Keratinocyte (primary cell): ENCODE results near the gene GOSR1. TPM values are rescaled to one million over a fixed set of nuclear protein-coding genes. Genes with fewer than 3 reads are reported as not detected.
"Not testable (repeated sequence)": the region's sequence is repeated elsewhere in the genome, so short reads cannot be mapped to it uniquely, and the experiment has no call there.

Source experiments
- DNase-seq: peaks from one replicate; pipeline ENCODE4 v3.0.0-alpha.2; 2011; ENCODE audit warnings: low read depth, missing footprints, low spot score
- FAIRE-seq: peaks from 2 replicates; lab custom pipeline; 2011; peaks lifted over from hg19 to GRCh38; lab: Jason Lieb, UNC
- H2AFZ ChIP-seq: 2 replicates; pipeline ENCODE4 v1.6.0; 2012; ENCODE audit warnings: low read length, control low read depth, inconsistent platforms; ENCODE audit not compliant: control insufficient read depth
- H3K27ac ChIP-seq: 2 replicates; pipeline ENCODE4 v1.5.1; 2011; ENCODE audit warnings: low read length; ENCODE audit not compliant: control insufficient read depth, insufficient read depth
- H3K27me3 ChIP-seq: 3 replicates; pipeline ENCODE4 v1.6.0; 2011; ENCODE audit warnings: low read length; ENCODE audit not compliant: control insufficient read depth, insufficient read depth; ENCODE audit errors: extremely low read depth
- H3K36me3 ChIP-seq, 2 experiments: 2 replicates in 1 of 2; 3 replicates in 1 of 2; pipeline ENCODE4 v1.5.1; 2011; ENCODE audit warnings: low read length in 2 of 2, mild to moderate bottlenecking in 1 of 2; ENCODE audit not compliant: control insufficient read depth in 2 of 2, insufficient read depth in 2 of 2; ENCODE audit errors: extremely low read depth in 1 of 2
- H3K4me1 ChIP-seq: 3 replicates; pipeline ENCODE4 v1.5.1; 2011; ENCODE audit warnings: low read length; ENCODE audit not compliant: control insufficient read depth, insufficient read depth; ENCODE audit errors: extremely low read depth
- H3K4me2 ChIP-seq: 3 replicates; pipeline ENCODE4 v1.6.0; 2011; ENCODE audit warnings: low read depth, low read length; ENCODE audit not compliant: control insufficient read depth, insufficient read depth; ENCODE audit errors: extremely low read depth
- H3K4me3 ChIP-seq, 3 experiments: fragments of 200-600 bp in 1 of 3; sonication (generic) in 1 of 3; 2 replicates in 2 of 3; 3 replicates in 1 of 3; pipeline ENCODE4 v1.5.1; 2011 to 2016; ENCODE audit warnings: low read length in 3 of 3, mild to moderate bottlenecking in 3 of 3, control low read depth in 2 of 3, inconsistent platforms in 1 of 3, low read depth in 1 of 3, mixed read lengths in 1 of 3, mixed run types in 1 of 3, moderate library complexity in 1 of 3; ENCODE audit not compliant: control insufficient read depth in 2 of 3, insufficient read depth in 2 of 3; ENCODE audit errors: extremely low read depth in 1 of 3
- H3K79me2 ChIP-seq: 2 replicates; pipeline ENCODE4 v1.6.0; 2012; ENCODE audit warnings: low read length; ENCODE audit not compliant: control insufficient read depth, insufficient read depth
- H3K9ac ChIP-seq: 3 replicates; pipeline ENCODE4 v1.6.0; 2011; ENCODE audit warnings: low read length; ENCODE audit not compliant: control insufficient read depth, insufficient read depth; ENCODE audit errors: extremely low read depth
- H3K9me1 ChIP-seq: 3 replicates; pipeline ENCODE4 v1.6.0; 2011; ENCODE audit warnings: low read length; ENCODE audit not compliant: control insufficient read depth, insufficient read depth; ENCODE audit errors: extremely low read depth
- H3K9me3 ChIP-seq: 2 replicates; pipeline ENCODE4 v1.5.1; 2012; ENCODE audit warnings: low read depth, low read length; ENCODE audit not compliant: control insufficient read depth
- H4K20me1 ChIP-seq: 3 replicates; pipeline ENCODE4 v1.6.0; 2011; ENCODE audit warnings: low read length; ENCODE audit not compliant: control insufficient read depth, insufficient read depth; ENCODE audit errors: extremely low read depth
- EZH2 ChIP-seq: IDR thresholded peaks from one replicate; pipeline ENCODE4 v1.6.1; 2012; ENCODE audit warnings: inconsistent platforms, mild to moderate bottlenecking, low read length, moderate library complexity
- dilution Hi-C: fragments of 300-500 bp; cut with MboI; formaldehyde crosslinking; loops from one replicate; pipeline ENCODE4 v1.7.0; 2020; ENCODE audit warnings: low sequenced_read_pairs; ENCODE audit not compliant: extremely low pct_ligation_motif_present
- polyA plus RNA-seq, 5 experiments: library from polyadenylated mRNA; depleted of rRNA in 3 of 5; stranded (reverse) in 3 of 5; stranded (forward) in 1 of 5; unstranded in 1 of 5; fragments of >200 nt; gene quantifications; 1 replicate in 1 of 5; 2 replicates in 3 of 5; 3 replicates in 1 of 5; pipeline versions ENCODE4 v1.2.1 to v1.2.3, GENCODE V29; 2011 to 2012; ENCODE audit warnings: missing spikeins in 2 of 5, low read depth in 1 of 5, low replicate concordance in 1 of 5
- TF ChIP-seq, protein P1 (sequence below), 3 experiments: IDR thresholded peaks in 1 of 3; conservative IDR thresholded peaks in 1 of 3; optimal IDR thresholded peaks in 1 of 3; 2 replicates in 2 of 3; 3 replicates in 1 of 3; pipeline versions ENCODE3 to v1.5.1; 2011; ENCODE audit warnings: low read length in 3 of 3, mild to moderate bottlenecking in 3 of 3, moderate library complexity in 2 of 3, control low read depth in 1 of 3, inconsistent platforms in 1 of 3; ENCODE audit not compliant: insufficient read depth in 2 of 3; ENCODE audit errors: extremely low read depth in 1 of 3

Gene GOSR1
- polyA plus RNA-seq, 1 donor (not counting 4 experiments of a cell fraction or from before 2014, with no cell fraction given): 24.5 TPM

DNA sequence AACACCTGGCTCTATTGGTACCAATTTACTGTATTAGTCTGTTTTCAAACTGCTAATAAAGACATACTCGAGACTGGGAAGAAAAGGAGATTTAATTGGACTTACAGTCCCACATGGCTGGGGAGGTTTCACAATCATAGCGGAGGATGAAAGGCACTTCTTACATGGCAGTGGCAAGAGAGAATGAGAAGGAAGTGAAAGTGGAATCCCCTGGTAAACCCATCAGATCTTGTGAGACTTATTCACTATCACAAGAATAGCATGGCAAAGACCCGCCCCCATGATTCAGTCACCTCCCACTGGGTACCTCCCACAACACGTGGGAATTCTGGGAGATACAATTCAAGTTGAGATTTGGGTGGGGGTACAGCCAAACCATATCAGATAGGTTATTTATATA is 22.6 kb upstream of the GOSR1 start:
- Histone ChIP-seq H3K9ac (no peak overlapping the region), H3K9me3 (no peaks in the 10 kb centered on the region), H3K27me3 (no peaks in the 10 kb centered on the region), H3K4me2 (no peak overlapping the region), H3K36me3 (peaks cover 3 to 4% of the 10 kb centered on the region in 2 experiments), H3K9me1 (no peaks in the 10 kb centered on the region), H3K4me1 (no peaks in the 10 kb centered on the region), H3K79me2 (no peaks in the 10 kb centered on the region), H4K20me1 (no peaks in the 10 kb centered on the region), H2AFZ (no peak overlapping the region), H3K4me3 (no peak overlapping the region), H3K27ac (no peak overlapping the region)
- dilution Hi-C loops: no loop called here
- no peak for DNase-seq
- FAIRE-seq: no peak
- TF ChIP-seq, protein P1, sequence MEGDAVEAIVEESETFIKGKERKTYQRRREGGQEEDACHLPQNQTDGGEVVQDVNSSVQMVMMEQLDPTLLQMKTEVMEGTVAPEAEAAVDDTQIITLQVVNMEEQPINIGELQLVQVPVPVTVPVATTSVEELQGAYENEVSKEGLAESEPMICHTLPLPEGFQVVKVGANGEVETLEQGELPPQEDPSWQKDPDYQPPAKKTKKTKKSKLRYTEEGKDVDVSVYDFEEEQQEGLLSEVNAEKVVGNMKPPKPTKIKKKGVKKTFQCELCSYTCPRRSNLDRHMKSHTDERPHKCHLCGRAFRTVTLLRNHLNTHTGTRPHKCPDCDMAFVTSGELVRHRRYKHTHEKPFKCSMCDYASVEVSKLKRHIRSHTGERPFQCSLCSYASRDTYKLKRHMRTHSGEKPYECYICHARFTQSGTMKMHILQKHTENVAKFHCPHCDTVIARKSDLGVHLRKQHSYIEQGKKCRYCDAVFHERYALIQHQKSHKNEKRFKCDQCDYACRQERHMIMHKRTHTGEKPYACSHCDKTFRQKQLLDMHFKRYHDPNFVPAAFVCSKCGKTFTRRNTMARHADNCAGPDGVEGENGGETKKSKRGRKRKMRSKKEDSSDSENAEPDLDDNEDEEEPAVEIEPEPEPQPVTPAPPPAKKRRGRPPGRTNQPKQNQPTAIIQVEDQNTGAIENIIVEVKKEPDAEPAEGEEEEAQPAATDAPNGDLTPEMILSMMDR (optimal IDR thresholded peaks at IDR 0.05 in 1 of 3, IDR thresholded peaks at IDR 0.05 in 1 of 3, conservative IDR thresholded peaks at IDR 0.05 in 1 of 3; ENCODE audit: extremely low read depth in 1 of 3, insufficient read depth in 2 of 3, low read length in 3 of 3): no peak
- TF ChIP-seq EZH2: no peak

DNA sequence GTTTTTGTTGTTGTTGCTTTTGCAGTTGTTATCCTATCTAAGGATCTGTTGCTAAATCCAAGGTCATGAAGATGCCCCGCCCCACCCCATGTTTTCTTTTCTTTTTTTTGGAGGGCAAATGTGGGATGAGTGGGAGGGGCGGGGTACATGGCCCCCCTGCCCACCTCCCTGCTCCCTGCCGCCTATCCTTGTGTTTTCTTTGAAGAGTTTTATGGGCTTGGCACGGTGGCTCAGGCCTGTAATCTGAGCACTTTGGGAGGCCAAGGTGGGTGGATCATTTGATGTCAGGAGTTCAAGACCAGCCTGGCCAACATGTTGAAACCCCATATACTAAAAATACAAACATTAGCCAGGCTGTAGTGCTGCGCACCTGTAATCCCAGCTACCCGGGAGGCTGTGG is 18.8 kb upstream of the GOSR1 start:
- H3K36me3 ChIP-seq: peaks cover 5% of the 10 kb centered on the region in 2 experiments

DNA sequence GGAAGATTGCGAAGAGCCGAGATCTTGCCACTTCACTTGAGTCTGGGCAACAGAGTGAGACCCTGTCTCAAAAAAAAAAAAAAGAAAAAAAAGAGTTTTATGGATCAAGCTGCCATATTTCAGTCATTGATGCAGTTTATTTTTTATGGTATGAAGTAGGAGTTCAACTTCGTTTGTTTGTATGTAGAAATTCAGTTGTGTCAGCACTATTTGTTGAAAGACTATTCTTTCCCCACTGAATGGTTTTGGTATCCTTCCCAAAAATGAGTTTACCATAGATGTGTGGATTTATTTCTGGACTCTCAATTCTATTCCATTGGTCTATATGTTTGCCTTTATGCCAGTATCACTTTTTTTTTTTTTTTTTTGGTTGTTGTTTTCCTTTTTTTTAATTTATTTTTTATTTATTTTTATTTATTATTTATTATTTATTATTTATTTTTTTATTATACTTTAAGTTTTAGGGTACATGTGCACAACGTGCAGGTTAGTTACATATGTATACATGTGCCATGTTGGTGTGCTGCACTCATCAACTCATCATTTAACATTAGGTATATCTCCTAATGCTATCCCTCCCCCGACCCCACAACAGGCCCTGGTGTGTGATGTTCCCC is 18.3 kb upstream of the GOSR1 start:
- H3K27me3 ChIP-seq, H3K4me1 ChIP-seq, H2AFZ ChIP-seq, FAIRE-seq, H3K4me3 ChIP-seq, H4K20me1 ChIP-seq, dilution Hi-C loops, H3K79me2 ChIP-seq, DNase-seq, H3K27ac ChIP-seq, H3K9me3 ChIP-seq, H3K9ac ChIP-seq, H3K4me2 ChIP-seq, H3K9me1 ChIP-seq, H3K36me3 ChIP-seq: not testable (repeated sequence)

More for the DNA sequence above, 18.8 kb upstream of the GOSR1 start:
- H3K27ac ChIP-seq: no peak overlapping the region
- no peaks in the 10 kb centered on the region for H3K9me3 ChIP-seq
- no peak overlapping the region for H3K4me3 ChIP-seq
- H2AFZ ChIP-seq: no peak overlapping the region
- DNase-seq (no peak), FAIRE-seq (no peak)
- dilution Hi-C loops: no loop called here
- H3K79me2 ChIP-seq: no peaks in the 10 kb centered on the region
- no peaks in the 10 kb centered on the region for H3K27me3 ChIP-seq
- H3K9ac ChIP-seq: no peak overlapping the region
- no peaks in the 10 kb centered on the region for H3K9me1 ChIP-seq
- no peak overlapping the region for H3K4me2 ChIP-seq
- TF ChIP-seq, protein P1 (optimal IDR thresholded peaks at IDR 0.05 in 1 of 3, IDR thresholded peaks at IDR 0.05 in 1 of 3, conservative IDR thresholded peaks at IDR 0.05 in 1 of 3; ENCODE audit: extremely low read depth in 1 of 3, insufficient read depth in 2 of 3, low read length in 3 of 3): no peak
- no peak for TF ChIP-seq EZH2
- H3K4me1 ChIP-seq: no peaks in the 10 kb centered on the region
- H4K20me1 ChIP-seq: no peaks in the 10 kb centered on the region
